ENCODE results near the gene PTH1R.

Gene PTH1R

DNA sequence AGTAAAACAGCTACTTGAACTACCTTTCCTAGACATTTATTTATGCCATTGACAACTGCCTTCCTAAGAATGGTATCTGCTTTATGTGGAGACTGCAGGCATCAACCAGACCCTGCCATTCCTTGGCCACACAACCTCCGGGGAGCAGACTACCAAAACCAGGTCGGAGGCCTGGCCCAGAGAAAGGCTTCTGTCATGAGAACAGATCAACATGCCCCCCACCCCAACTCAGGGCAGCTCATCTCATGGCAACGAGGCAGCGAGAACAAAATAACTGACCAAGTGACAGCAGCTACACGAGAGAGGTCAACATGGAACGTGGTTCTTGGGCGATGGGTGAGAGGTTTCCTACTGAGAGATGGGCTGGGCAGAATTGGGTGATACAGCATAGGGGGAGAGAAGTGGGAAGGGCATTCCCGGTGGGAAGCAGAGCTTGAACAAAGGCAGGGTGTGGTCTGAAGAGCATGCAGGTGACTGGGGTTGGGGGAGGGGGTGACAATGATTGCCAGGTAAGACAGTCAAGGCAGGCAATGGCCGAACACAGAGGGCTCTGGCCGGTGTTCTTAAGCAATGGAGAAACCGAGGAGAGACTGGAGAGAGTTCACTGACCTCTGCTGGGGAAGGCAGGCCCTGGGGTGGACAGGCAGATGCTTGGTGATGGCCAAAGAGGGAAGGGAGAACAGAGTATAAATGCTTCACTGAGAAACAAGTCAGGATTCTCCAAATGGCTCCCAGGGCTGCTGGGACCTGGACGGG, 65.1 kb downstream of the PTH1R start:
- in situ Hi-C loops (cut with HindIII; ENCODE audit: low sequenced_read_pairs), result no loop called here

DNA sequence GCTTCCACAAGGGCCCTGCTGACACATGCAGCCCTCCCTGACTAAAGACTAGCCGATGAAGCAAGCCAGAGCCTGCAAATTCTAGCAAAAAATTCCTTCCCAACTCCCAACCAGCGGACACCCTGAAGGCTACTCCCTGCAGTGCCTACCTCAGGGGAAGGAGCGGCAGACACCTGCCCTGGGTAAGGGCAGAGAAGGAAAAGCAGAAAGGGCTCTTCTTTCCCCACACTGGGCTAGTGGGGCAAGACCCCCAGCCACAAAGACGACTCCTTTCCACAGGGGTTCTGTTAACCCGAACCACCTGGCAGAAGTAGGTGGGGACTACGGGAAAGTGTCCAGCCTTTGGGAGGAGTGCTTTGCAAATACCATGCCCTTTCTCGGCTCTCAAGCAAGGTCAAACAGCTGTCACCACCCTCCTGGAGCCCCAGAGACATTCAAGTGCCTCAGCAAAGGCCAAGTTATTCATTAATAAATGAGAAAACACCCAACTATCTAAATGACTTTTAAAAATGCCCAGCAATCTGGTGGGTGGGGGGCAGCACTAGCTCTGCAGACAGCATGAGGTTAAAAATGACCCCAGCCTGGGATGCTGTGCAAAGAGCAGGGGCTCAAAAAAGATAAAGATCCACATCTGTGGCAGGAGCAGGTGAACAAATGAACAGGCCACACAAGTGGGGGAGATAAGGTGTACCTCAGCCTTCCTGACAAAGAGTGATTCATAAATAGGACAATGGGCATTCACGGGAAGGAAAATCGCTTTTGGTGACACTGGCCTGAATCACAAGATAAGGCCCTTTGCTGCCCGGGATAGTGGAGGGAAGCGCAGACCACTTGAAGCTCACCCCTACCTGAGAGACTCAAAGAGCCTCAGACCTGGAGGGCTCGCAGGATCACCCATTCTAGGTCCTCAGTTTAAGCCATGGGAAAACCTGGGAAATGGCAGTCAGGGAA, 66.0 kb downstream of the PTH1R start:
- in situ Hi-C loops (cut with HindIII; ENCODE audit: low sequenced_read_pairs), result no loop called here

DNA sequence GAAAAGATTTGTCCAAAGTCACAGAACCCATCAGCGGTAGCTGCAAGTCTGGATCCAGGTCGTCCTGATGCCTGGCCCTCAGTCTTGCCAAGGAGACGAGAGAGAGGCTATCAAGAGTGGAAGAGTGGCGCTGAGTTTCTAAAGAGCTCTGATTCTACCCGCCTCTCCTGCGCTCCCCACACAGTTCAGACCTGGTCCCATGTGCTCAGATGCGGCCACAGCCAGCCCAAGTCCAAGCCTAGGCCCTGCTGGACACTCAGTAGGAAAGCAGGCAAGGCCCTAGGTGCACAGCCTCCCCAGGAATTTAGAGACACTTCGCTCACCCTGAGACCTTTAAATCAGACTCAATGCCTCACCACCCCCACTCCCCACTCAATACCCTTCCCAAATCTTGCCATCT, 66.7 kb downstream of the PTH1R start:
- in situ Hi-C loops (cut with HindIII; ENCODE audit: low sequenced_read_pairs), result no loop called here

DNA sequence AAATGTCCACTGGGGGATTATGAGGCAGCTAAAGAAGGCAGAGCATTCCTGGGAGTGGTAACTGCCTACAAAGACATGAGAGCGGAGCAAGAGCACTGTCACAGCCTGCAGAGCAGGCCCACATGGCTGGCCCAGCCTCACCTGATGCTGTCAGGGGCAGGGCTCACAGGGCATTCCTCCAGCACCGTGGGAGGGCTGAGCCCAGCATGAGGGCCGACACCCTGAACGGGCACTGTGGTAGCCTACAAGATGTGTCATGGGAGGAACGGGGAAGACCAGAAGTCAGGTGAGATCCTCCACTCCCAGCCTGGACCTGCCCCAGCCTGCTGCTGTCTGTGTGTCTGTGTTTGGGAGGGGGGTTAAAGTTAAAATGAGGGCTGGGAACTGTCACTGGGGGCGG, 68.9 kb downstream of the PTH1R start:
- in situ Hi-C loops (cut with HindIII; ENCODE audit: low sequenced_read_pairs), result no loop called here

DNA sequence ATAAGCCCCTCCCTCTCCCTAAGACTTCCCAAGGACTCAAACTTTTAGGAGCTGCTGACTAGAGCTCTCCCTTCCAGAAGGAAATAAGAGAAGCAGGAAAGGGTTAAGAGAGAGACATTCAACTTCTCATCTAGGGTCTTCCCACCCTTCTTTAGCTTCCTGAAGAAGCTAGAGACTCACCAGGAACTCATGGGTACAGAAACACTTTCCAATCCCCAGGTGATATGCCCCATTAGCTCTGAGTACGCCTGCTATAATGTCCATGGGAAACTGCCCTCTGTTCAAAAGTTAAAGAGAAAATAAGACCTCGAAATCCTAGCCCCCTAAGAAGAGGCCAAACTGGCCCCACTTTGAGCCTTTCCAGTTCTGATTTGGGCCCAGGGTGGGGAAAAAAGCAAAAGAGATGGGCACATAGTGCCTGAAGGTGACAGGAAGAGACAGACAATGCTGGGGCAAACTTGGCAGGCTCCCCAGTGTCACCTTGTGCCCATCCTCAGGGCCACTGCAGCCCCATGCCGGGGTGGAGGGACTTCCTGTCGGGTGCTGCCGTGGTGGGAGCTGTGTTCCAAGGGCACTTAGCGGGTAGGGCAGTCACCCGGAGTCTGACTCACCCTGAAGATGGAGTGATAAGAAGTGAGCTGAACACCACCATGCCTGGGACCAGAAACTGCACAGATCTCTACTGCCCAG, 69.5 kb downstream of the PTH1R start:
- in situ Hi-C loops (cut with HindIII; ENCODE audit: low sequenced_read_pairs), result no loop called here

DNA sequence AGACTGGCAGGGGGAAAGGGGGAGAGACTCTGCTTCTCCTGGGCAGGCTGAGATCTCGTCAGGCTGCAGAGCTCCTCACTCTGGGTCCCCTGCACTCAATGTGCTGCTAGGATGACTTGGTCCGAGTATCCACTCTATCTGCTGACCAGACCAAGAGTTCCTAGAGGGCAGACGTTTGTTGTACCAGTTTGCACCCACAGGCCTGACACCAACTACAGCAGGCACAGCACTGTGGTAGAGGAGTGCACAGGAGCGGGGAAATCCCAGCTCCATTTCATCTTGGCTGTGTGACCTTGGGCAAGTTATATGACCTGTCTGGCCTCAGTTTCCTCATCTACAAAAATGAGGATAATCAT, 70.0 kb downstream of the PTH1R start:
- in situ Hi-C loops (cut with HindIII; ENCODE audit: low sequenced_read_pairs), result no loop called here

DNA sequence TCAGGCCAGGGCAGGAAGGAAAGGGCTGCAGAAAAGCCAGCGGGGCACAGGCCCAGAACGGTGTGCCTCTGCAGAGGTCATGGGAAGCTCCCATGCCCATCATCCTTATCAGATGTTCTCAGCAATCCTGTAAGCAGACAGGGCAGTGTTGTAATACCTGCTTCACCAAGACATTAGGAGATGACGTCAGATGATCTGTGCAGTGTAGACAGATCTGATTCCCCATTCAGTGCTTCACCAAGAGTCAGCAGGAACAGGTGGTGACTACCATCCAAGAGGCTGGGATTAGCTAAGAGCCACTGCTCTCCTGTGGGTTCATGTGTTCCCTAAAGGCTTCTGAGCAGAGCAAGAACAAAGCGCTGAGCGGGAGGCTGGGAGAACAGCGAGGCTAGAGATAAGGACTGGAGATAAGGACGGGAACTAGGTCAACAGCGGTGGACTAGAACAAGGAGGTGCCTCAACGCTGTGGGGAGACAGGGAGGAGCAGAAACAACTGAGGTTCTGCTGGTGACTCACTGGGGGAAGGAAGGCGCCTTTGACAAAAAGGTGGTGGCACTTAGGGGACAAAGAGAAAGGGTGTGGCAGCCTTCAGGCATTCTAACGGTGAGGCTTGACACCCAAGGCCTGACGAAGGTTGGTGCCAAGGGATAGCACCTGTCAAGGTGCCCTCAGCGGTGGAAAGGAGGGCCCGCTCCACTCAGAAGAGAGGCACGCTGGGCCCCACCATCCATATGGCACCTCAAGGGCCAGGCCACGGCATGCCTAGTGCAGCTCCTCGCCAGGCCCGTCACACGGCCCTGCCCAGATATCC, 70.7 kb downstream of the PTH1R start:
- in situ Hi-C loops (cut with HindIII; ENCODE audit: low sequenced_read_pairs), result no loop called here

DNA sequence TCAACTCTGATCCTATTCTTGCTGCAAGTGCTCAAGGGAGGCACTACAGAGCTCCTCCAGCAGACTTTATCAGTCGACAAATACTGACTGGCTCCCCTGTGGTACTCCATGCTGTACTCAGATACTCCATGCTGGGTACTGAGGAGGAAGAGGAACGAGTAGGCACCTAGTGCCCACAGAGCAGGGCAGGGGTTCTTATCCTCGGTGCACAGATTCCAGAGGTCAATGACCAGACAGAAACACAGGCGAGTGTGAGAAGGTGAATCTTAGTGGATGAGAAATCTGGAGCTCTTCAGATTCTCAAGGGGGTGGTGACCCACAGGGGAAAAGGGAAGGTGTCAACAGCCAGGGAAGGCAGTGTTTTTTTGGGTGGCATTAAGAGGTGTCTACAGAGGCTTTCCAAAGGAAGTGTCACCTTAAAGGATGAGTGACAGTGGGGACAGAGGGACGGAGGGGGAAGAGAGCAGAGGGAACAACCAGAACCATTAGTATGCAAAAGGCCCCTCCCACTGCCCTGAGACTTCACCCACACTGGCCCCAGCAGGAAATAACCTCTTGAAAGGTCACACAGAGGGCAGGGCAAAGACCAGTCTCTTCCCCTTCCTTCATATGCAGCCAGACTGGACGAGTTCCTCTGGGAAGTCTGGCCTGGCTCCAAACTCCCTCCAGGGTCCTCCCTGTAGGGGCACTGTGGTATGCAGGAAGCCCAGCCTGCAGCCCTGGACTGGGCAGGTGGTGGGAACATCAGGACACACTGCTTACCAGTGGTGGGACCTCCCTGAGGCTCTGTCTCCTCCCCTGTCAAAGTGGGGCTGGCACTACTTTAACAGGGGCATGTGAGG, 71.5 kb downstream of the PTH1R start:
- in situ Hi-C loops (cut with HindIII; ENCODE audit: low sequenced_read_pairs), result no loop called here

DNA sequence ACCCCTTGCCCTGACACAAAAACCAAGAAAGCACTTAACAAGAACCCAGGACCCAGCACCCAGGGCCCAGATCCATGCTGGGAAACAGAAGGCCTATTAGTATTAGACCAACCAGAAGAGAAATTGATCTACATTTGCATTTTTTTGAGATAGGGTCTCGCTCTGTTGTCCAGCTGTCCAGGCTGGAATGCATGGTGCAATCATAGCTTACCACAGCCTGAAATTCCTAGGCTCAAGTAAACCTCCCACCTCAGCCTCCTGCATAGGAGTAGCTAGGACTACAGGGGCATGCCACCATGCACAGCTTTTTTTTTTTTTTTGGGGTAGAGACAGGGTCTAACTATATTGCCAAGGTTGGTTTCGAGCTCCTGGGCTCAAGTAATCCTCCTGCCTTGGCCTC, 72.7 kb downstream of the PTH1R start:
- in situ Hi-C loops (cut with HindIII; ENCODE audit: low sequenced_read_pairs), result no loop called here

DNA sequence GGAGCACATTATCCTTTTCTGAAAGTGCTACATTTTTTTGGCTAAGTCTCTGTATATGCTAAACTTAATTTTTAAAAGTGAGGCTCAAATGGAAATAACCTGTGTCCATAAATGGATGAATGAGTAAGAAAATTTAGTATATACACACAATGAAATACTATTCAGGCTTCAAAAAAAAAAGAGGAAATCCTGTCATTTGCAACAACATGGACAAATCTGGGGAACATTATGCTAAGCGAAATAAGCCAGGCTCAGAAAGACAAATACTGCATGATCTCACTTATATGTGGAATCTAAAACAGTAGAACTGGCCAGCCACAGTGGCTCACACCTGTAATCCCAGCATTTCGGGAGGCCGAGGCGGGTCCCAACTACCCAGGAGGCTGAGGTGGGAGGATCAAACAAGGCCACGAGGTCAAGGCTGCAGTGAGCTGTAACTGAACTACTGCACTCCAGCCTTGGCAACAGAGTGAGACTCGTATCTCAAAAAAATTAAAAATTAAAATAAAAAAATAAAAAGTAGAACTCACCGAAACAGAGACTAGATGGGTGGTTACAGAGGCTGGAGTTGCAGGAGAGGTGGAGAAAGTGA, 73.2 kb downstream of the PTH1R start:
- in situ Hi-C loops (cut with HindIII; ENCODE audit: low sequenced_read_pairs), result no loop called here

DNA sequence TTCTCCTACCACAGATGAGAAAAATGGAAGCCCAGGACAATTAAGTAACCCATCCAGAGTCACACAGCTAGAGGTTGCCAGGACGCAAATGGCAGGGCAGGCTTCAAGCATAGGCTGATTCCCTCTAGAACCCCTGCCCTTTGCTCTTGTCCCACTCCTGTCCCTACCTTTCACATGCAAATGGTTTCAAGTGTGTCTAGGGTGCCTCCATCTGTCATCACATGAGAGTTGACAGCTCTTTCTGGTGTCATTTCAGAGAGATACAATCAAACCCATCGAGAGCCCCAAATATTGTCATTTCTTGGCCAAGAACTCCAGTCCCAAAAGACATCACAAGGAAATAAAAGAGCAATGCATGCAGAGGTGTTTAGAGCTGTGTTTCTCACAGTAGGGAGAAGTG, 75.3 kb downstream of the PTH1R start:
- in situ Hi-C loops (cut with HindIII; ENCODE audit: low sequenced_read_pairs), result no loop called here
